Measurements from ENCODE around the gene GRN. TPM values are rescaled to one million over a fixed set of nuclear protein-coding genes. Genes with fewer than 3 reads are reported as not detected.
"Not testable (repeated sequence)": the region's sequence is repeated elsewhere in the genome, so short reads cannot be mapped to it uniquely, and the experiment has no call there.

The GRN gene
- total RNA-seq, 6 donors from 2014 or later = 439 to 1,887 (median 1,220) TPM

DNA sequence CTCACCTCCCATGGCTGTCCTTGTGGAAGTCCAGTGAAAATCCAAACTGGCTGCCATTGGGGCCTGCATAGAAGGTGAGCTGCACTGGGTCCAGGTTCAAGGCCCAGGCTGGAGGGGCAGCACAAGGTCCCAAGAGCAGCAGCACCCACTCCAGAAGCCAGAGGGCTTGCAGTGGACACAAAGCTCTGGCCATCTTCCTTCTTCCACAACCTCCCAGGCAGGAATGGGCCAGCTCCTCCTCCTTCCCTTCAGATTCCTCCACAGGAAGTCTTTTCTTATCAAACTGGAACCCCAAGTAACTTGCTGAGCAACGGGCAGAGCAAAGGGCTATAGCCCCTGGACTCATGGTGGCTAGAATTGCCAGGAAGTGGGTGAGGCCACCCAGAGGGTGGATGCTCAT lies 44.2 kb downstream of the GRN start, which contains the start of gene ITGA2B:
Gene ITGA2B, minus strand, starts transcription at position 369 of the 400 bp plus-strand sequence. Its CDS starts 176 bp downstream, at position 193.
- H3K4me1 ChIP-seq = peaks cover 16 to 19% (median 19%) of the 10 kb centered on the region in 4 donors
- TF ChIP-seq EP300 (IDR thresholded peaks at IDR 0.05) = no peak
- no peak for TF ChIP-seq POLR2AphosphoS5 (IDR thresholded peaks at IDR 0.05)
- WGBS, 2 donors = 36 to 45% methylated on average over 1 of the region's 1 CpG
- H3K9me3 ChIP-seq = no peaks in the 10 kb centered on the region
- no peak for ATAC-seq (ENCODE audit: low FRiP score in 2 of 2)
- no peak within 1 kb of the TSS for H3K4me3 ChIP-seq
- no peak within 1 kb of the TSS for H3K27ac ChIP-seq
- peaks cover 0 to 5% (median 2%) of the 10 kb centered on the region in 4 donors for H3K27me3 ChIP-seq
- H3K36me3 ChIP-seq = no peaks in the 10 kb centered on the region
- no peak for DNase-seq

DNA sequence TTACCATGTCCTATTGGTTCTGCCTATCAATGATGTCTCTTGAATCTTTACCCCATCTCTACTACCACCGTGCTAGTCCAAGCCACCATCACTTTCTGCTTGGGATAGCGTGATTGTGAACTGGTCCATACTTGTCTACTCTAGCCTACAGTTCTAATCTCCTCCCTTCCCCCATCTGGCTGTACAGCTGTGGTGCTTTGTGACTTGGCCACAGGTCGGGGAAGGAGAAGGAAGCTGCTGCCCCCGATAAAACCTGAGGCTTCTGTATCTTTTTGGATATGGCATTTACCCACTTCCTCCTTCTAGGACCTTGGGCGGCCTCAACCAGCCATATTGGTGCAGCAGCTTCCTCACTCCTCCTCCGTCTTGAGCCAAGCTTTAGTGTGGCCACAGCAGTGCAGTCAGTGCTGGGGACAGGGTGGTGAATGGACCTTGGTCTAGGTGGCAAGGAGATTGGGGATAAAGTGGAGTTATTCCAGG lies 44.7 kb downstream of the GRN start:
- DNase-seq = no peak
- no peak for ATAC-seq (ENCODE audit: low FRiP score in 2 of 2)
- peaks cover 12 to 15% (median 15%) of the 10 kb centered on the region in 4 donors for H3K4me1 ChIP-seq

DNA sequence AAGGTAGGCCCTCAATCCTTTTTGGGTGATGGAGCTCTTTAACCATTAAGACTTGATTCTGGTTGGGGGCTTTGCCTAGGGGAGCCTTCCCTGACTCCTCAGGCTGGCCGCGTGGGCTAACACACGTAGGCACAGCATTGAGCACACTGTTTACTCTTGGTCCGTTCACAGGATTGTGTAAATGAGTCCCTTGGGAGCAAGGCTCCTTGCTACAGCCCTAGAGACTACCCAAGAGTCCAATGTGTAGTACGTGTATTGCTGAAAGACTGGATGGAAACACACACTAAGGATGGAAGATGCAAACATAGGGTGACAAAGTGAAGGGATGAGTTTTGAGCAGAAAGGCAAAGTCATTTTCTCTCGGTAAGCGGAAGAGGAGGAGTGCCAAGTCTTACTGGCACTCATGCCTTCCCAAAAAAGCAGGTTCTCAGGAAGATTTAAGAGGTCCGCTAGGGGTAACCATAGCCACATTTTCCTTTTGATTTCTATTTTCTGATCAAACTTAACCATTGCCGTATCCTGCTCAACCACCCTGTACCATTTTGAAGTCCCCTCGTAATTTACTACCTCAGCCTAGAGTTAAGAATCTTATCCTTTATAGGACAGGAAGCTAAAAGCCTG lies 45.3 kb downstream of the GRN start:
- ATAC-seq (ENCODE audit: low FRiP score in 2 of 2) (no peak), DNase-seq (no peak)
- Histone ChIP-seq H3K9me3 (no peaks in the 10 kb centered on the region), H3K27me3 (no peaks in the 10 kb centered on the region), H3K36me3 (no peaks in the 10 kb centered on the region), H3K4me3 (no peak overlapping the region), H3K27ac (no peak overlapping the region), H3K4me1 (peaks cover 8 to 10% (median 9%) of the 10 kb centered on the region in 4 donors)
- 76 to 87% methylated on average over 10 of the region's 10 CpGs for WGBS, 2 donors
- TF ChIP-seq, protein P1, sequence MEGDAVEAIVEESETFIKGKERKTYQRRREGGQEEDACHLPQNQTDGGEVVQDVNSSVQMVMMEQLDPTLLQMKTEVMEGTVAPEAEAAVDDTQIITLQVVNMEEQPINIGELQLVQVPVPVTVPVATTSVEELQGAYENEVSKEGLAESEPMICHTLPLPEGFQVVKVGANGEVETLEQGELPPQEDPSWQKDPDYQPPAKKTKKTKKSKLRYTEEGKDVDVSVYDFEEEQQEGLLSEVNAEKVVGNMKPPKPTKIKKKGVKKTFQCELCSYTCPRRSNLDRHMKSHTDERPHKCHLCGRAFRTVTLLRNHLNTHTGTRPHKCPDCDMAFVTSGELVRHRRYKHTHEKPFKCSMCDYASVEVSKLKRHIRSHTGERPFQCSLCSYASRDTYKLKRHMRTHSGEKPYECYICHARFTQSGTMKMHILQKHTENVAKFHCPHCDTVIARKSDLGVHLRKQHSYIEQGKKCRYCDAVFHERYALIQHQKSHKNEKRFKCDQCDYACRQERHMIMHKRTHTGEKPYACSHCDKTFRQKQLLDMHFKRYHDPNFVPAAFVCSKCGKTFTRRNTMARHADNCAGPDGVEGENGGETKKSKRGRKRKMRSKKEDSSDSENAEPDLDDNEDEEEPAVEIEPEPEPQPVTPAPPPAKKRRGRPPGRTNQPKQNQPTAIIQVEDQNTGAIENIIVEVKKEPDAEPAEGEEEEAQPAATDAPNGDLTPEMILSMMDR (IDR thresholded peaks at IDR 0.05) = no peak
- no peak for TF ChIP-seq EP300 (IDR thresholded peaks at IDR 0.05)
- TF ChIP-seq POLR2AphosphoS5 (IDR thresholded peaks at IDR 0.05) = no peak
- TF ChIP-seq POLR2A (IDR thresholded peaks at IDR 0.05) = no peak

More for the DNA sequence above, 44.7 kb downstream of the GRN start:
- TF ChIP-seq POLR2A (IDR thresholded peaks at IDR 0.05) = no peak
- no peak for TF ChIP-seq EP300 (IDR thresholded peaks at IDR 0.05)
- TF ChIP-seq, protein P1 (IDR thresholded peaks at IDR 0.05) = no peak
- TF ChIP-seq POLR2AphosphoS5 (IDR thresholded peaks at IDR 0.05) = no peak
- H3K27ac ChIP-seq = no peak overlapping the region
- H3K4me3 ChIP-seq = no peak overlapping the region
- H3K9me3 ChIP-seq = no peaks in the 10 kb centered on the region
- WGBS, 2 donors = 64 to 81% methylated on average over 6 of the region's 6 CpGs
- H3K36me3 ChIP-seq = no peaks in the 10 kb centered on the region
- peaks cover 0 to under 1% (median 0%) of the 10 kb centered on the region in 4 donors for H3K27me3 ChIP-seq

DNA sequence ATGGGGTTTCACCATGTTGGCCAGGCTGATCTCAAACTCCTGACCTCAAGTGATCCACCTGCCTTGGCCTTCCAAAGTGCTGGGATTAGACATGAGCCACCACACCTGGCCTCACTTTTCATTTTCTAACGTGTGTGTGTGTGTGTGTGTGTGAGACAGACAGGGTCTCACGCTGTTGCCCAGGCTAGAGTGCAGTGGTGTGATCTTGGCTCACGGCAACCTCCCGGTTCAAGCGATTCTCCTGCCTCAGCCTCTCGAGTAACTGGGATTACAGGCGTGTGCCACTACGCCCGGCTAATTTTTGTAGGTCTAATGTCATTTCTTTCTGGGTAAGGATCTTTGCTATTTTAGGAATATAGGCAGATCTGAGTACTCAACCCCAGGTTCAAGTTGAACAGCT lies 49.0 kb downstream of the GRN start:
- not testable (repeated sequence) for H3K27me3 ChIP-seq; H3K4me3 ChIP-seq; DNase-seq; H3K4me1 ChIP-seq; H3K27ac ChIP-seq; ATAC-seq (ENCODE audit: low FRiP score in 2 of 2); H3K9me3 ChIP-seq
- peaks cover 3 to 25% (median 14%) of the 10 kb centered on the region in 4 donors for H3K36me3 ChIP-seq
- WGBS, 2 donors = 97 to 98% methylated on average over 7 to 9 of the region's 9 CpGs

DNA sequence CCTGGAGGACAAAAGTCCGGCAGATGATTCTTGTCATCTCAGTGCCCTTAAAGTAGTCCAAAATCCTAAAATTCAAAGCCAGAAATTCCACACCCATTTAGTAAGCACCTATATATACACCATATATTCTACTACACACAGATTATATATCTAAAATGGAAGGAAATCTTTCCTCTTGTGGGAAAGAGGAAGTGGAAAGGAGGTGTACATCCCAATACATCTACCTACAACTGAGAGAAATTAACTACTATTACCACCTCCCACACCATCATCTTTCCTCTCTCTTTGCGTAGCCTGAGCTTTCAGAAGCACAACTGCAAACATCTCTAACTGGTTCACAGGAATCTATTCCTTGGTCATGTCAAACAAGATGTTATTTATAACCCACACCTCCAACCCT lies 49.7 kb downstream of the GRN start:
- no peaks in the 10 kb centered on the region for H3K9me3 ChIP-seq
- TF ChIP-seq POLR2AphosphoS5 (IDR thresholded peaks at IDR 0.05) (no peak), EP300 (IDR thresholded peaks at IDR 0.05) (no peak), POLR2A (IDR thresholded peaks at IDR 0.05) (no peak)
- TF ChIP-seq, protein P1 (IDR thresholded peaks at IDR 0.05) = no peak
- no peak overlapping the region for H3K4me3 ChIP-seq
- no peak for ATAC-seq (ENCODE audit: low FRiP score in 2 of 2)
- DNase-seq = no peak
- no peak overlapping the region for H3K27ac ChIP-seq
- peaks cover 9 to 32% (median 21%) of the 10 kb centered on the region in 4 donors for H3K36me3 ChIP-seq
- WGBS, 2 donors = 90 to 91% methylated on average over 2 of the region's 2 CpGs
- H3K27me3 ChIP-seq = no peaks in the 10 kb centered on the region
- H3K4me1 ChIP-seq = no peaks in the 10 kb centered on the region

DNA sequence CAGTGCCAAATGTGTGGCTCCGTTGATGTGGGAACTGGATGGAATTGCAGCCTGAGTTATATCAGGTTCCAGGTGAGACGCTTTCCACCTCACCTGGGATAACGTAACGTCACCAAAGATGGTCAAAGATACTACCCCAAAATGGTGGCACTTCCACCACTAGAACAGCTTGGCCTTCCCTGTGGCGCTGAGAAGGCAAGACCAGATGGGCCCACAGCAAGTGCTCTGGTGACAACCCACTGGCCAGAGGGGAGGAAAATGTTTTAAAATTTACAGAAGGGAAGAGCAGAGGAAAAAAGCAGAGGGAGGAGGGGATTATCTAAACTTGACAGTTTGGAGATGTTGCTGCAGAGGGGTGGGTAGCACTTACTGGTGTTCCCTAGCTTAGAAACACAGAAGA lies 51.8 kb downstream of the GRN start:
- peaks cover 23 to 51% (median 40%) of the 10 kb centered on the region in 4 donors for H3K36me3 ChIP-seq

More for the DNA sequence above, 51.8 kb downstream of the GRN start:
- Histone ChIP-seq H3K27ac (no peak overlapping the region), H3K9me3 (no peaks in the 10 kb centered on the region), H3K4me3 (no peak overlapping the region), H3K4me1 (no peaks in the 10 kb centered on the region), H3K27me3 (no peaks in the 10 kb centered on the region)
- TF ChIP-seq, protein P1 (IDR thresholded peaks at IDR 0.05) = no peak
- TF ChIP-seq POLR2AphosphoS5 (IDR thresholded peaks at IDR 0.05) (no peak), EP300 (IDR thresholded peaks at IDR 0.05) (no peak)
- WGBS, 2 donors = 94 to 96% methylated on average over 5 of the region's 5 CpGs
- ATAC-seq (ENCODE audit: low FRiP score in 2 of 2) (no peak), DNase-seq (no peak)
